Mononuclear cell (primary cell): ENCODE measurements around the gene LRIG1. TPM values are rescaled to one million over a fixed set of nuclear protein-coding genes. Genes with fewer than 3 reads are reported as not detected.

Experiments used
- H3K27me3 ChIP-seq: 2 replicates; pipeline ENCODE4 v1.6.0; 2011; ENCODE audit warnings: low read length, control low read depth; ENCODE audit not compliant: insufficient read depth
- H3K4me1 ChIP-seq: 2 replicates; pipeline ENCODE4 v1.5.1; 2011; ENCODE audit warnings: mild to moderate bottlenecking, low read length, control low read depth; ENCODE audit not compliant: insufficient read depth
- H3K4me3 ChIP-seq: 2 replicates; pipeline ENCODE4 v1.5.1; 2011; ENCODE audit warnings: mild to moderate bottlenecking, low read length, moderate library complexity
- H3K9me3 ChIP-seq: 2 replicates; pipeline ENCODE4 v1.5.1; 2011; ENCODE audit warnings: low read depth, mild to moderate bottlenecking, control low read depth, low read length
- total RNA-seq: library from RNA; depleted of rRNA; stranded (reverse); fragments of >200 nt; gene quantifications from one replicate; pipeline ENCODE4 v1.2.3, GENCODE V29; 2012

Gene LRIG1
- total RNA-seq, 1 donor: 21.4 TPM

DNA sequence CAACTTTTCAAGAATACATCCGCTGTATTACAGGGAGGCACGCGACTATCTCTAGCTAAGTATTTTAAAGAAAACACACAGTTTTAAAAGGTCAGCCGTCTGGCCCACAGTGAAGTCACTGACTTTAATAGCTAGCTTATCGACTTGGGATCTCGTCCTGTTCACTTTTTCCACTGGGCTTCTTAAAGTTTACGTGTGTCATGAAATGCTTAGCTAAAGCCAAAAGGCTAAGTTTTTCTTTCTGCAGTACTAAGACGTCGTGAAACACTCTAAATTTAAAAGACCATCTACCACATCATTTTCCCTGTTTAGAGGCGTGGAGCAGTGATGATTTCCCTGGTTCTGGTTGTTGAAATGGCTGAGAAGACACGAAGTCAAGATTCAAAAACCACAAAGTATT lies 27.1 kb downstream of the LRIG1 start:
- H3K4me3 ChIP-seq: no peak overlapping the region
- no peaks in the 10 kb centered on the region for H3K9me3 ChIP-seq
- peaks cover 20% of the 10 kb centered on the region for H3K4me1 ChIP-seq
- H3K27me3 ChIP-seq: no peaks in the 10 kb centered on the region

- H3K9me3 ChIP-seq: no peaks in the 10 kb centered on the region
- peaks cover 20% of the 10 kb centered on the region for H3K4me1 ChIP-seq
- no peak overlapping the region for H3K4me3 ChIP-seq
- H3K27me3 ChIP-seq: no peaks in the 10 kb centered on the region
These were observed 27.6 kb downstream of the LRIG1 start for GRCh38 chr3:66473181-66473580.

DNA sequence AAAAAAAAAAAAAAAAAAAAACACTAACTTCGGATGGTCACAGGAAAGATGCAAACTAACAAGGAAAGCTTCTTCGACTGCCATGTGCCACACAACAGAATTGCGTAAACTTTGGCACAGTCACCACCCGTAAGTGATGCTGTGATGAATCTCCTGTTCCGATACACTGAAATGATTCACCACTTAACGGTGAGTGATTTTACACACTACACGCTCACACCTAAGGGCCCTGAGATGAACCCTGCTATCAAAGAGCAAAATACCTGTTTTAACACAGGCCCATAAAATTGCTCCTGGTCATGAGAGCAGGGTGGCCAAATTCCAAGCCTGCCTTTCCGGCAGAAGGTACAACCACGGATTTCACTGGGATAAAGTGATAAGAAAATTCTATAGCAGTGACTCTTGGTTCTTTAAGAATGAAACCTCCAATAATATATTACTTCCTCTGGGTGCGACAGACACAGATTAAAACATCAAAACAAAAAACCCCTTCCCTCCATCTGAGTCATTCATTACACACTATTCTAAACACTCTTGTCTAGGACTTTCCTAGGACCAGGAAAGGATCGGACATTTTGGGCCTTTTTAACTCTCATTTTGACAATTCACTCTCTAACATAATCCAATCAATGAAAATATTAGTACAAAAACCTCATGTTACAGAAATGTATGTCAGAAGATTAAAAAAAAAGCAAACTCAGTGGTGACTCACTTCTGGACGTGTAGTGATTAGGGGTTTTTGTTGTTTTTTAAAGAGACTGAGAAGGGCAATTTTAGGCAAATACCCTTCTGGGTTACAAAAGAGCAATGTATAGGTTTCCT lies 28.3 kb downstream of the LRIG1 start:
- H3K9me3 ChIP-seq: no peaks in the 10 kb centered on the region
- no peak overlapping the region for H3K4me3 ChIP-seq
- H3K4me1 ChIP-seq: peaks cover 20% of the 10 kb centered on the region

GRCh38 chr3:66470956-66471686 lies 29.7 kb downstream of the LRIG1 start:
- Histone ChIP-seq H3K4me3 (no peak overlapping the region), H3K27me3 (no peaks in the 10 kb centered on the region), H3K4me1 (peaks cover 20% of the 10 kb centered on the region), H3K9me3 (no peaks in the 10 kb centered on the region)

More for the DNA sequence above, 28.3 kb downstream of the LRIG1 start:
- H3K27me3 ChIP-seq: no peaks in the 10 kb centered on the region

- peaks cover 20% of the 10 kb centered on the region for H3K4me1 ChIP-seq
- no peaks in the 10 kb centered on the region for H3K27me3 ChIP-seq
- H3K4me3 ChIP-seq: no peak overlapping the region
- H3K9me3 ChIP-seq: no peaks in the 10 kb centered on the region
These were observed 30.5 kb downstream of the LRIG1 start for GRCh38 chr3:66470285-66470684.

DNA sequence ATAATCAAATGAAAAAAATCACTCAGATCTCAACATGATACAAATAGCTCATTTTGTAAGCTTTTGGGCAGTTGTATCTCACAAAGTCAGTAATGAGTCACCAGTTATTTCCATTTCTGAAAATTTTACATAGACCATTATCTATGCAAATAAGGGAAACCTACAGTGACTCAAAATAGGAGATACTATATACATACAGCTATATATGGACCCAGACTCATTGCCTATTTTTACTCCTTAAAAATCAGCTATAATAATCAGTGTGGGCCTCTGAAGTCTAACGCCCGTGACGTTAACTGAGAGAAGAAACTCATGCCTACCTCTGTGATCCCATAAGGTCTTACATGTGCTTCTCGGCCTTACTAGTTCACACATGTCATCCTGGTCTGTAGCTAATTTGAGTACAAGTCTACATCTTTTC lies 31.6 kb downstream of the LRIG1 start:
- peaks cover 20% of the 10 kb centered on the region for H3K4me1 ChIP-seq
- H3K27me3 ChIP-seq: no peaks in the 10 kb centered on the region
- no peaks in the 10 kb centered on the region for H3K9me3 ChIP-seq
- no peak overlapping the region for H3K4me3 ChIP-seq

GRCh38 chr3:66467996-66468735 lies 32.7 kb downstream of the LRIG1 start:
- Histone ChIP-seq H3K4me3 (no peak overlapping the region), H3K27me3 (no peaks in the 10 kb centered on the region), H3K4me1 (peaks cover 13% of the 10 kb centered on the region), H3K9me3 (no peaks in the 10 kb centered on the region)

- H3K4me1 ChIP-seq: peaks cover 2% of the 10 kb centered on the region
- no peak overlapping the region for H3K4me3 ChIP-seq
- no peaks in the 10 kb centered on the region for H3K27me3 ChIP-seq
- no peaks in the 10 kb centered on the region for H3K9me3 ChIP-seq
These were observed 34.1 kb downstream of the LRIG1 start for GRCh38 chr3:66466606-66467270.

- H3K27me3 ChIP-seq: no peaks in the 10 kb centered on the region
- no peaks in the 10 kb centered on the region for H3K4me1 ChIP-seq
- no peaks in the 10 kb centered on the region for H3K9me3 ChIP-seq
- no peak overlapping the region for H3K4me3 ChIP-seq
These were observed 35.2 kb downstream of the LRIG1 start for GRCh38 chr3:66465587-66465986.

DNA sequence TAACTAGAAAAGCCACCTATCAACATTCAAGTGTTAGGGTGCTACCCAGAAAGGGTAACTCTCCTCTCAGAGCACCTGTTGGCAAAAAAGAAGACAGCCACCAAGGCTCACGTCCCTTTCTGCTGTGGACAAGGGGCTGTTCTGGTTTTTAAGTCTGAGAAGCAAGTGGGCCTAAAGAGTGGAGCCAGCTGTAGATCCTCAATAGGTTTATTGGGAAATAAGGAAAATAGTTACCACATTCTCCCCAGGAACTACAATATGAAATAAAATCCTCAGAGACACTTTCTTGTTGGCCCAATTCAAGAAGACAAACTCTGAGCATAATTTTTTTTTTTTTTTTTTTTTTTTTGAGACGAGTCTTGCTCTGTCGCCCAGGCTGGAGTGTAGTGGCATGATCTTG lies 35.8 kb downstream of the LRIG1 start:
- no peak overlapping the region for H3K4me3 ChIP-seq
- no peaks in the 10 kb centered on the region for H3K27me3 ChIP-seq
- H3K4me1 ChIP-seq: no peaks in the 10 kb centered on the region
- H3K9me3 ChIP-seq: no peaks in the 10 kb centered on the region

DNA sequence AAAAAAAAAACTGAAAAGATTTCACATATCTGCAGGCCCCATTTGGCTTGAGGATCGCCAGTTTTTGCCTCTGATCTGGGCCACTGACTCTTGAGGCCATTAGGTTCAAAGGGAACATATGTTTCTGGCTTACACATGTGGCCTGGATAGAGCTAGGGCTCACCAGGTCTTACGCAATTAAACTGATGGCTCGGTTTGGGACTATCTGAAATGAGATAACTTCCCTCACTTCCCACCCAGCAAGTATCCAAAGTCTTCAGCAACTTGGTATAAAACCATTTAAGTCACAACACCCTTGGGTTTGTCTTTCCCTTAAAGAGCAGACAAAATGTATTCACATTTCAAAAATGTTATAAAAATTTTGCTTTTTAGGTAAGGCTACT lies 36.3 kb downstream of the LRIG1 start:
- H3K4me3 ChIP-seq: no peak overlapping the region
- no peaks in the 10 kb centered on the region for H3K9me3 ChIP-seq
- H3K4me1 ChIP-seq: no peaks in the 10 kb centered on the region
- no peaks in the 10 kb centered on the region for H3K27me3 ChIP-seq

GRCh38 chr3:66463730-66464511 lies 36.9 kb downstream of the LRIG1 start:
- Histone ChIP-seq H3K4me3 (no peak overlapping the region), H3K27me3 (no peaks in the 10 kb centered on the region), H3K4me1 (no peaks in the 10 kb centered on the region), H3K9me3 (no peaks in the 10 kb centered on the region)

GRCh38 chr3:66463054-66463631 lies 37.7 kb downstream of the LRIG1 start:
- H3K27me3 ChIP-seq: no peaks in the 10 kb centered on the region
- H3K9me3 ChIP-seq: no peaks in the 10 kb centered on the region
- H3K4me1 ChIP-seq: no peaks in the 10 kb centered on the region
- H3K4me3 ChIP-seq: no peak overlapping the region

DNA sequence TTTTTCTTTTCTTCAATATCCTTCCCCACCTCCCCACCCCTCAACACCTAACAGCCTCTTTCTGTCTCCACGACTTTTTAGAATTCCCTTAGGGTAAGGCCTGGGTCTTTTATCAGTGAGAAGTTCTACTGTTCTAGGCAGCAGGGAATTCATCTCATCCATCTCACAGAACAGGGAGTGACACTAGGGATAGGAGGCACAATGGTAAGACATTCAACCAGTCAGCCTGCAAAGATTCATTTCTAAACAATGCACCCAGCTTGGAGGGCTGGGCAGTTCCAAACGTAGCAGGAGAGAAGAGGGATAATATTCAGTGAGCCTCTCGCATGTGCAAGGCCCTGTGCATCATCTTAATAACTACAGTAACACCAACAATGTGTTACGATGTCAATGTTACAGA lies 43.6 kb downstream of the LRIG1 start:
- no peaks in the 10 kb centered on the region for H3K9me3 ChIP-seq
- no peaks in the 10 kb centered on the region for H3K27me3 ChIP-seq
- H3K4me3 ChIP-seq: no peak overlapping the region
- peaks cover 9% of the 10 kb centered on the region for H3K4me1 ChIP-seq
